ENCODE measurements around the gene UNC5A.

Gene UNC5A

GRCh38 chr5:176837707-176838115 is 27.4 kb downstream of the UNC5A start:
- no peak overlapping the region for H3K4me3 ChIP-seq (ENCODE audit: low read length)
- no peak for TF ChIP-seq CTCF (conservative IDR thresholded peaks at IDR 0.05; ENCODE audit: low read length)

GRCh38 chr5:176843673-176844072 is 33.3 kb downstream of the UNC5A start:
- H3K4me3 ChIP-seq (ENCODE audit: low read length): no peak overlapping the region
- TF ChIP-seq CTCF (conservative IDR thresholded peaks at IDR 0.05; ENCODE audit: low read length): no peak
- no peak for DNase-seq (ENCODE audit: low read depth)

More at GRCh38 chr5:176837707-176838115, 27.4 kb downstream of the UNC5A start:
- peak; percentile 79 for DNase-seq (ENCODE audit: low read depth)

GRCh38 chr5:176844281-176844680 is 33.9 kb downstream of the UNC5A start:
- TF ChIP-seq CTCF (conservative IDR thresholded peaks at IDR 0.05; ENCODE audit: low read length): no peak
- H3K4me3 ChIP-seq (ENCODE audit: low read length): no peak overlapping the region
- DNase-seq (ENCODE audit: low read depth): no peak

- H3K4me3 ChIP-seq (ENCODE audit: low read length): no peak overlapping the region
- TF ChIP-seq CTCF (conservative IDR thresholded peaks at IDR 0.05; ENCODE audit: low read length): no peak
- DNase-seq (ENCODE audit: low read depth): peak; percentile 21
Measured at GRCh38 chr5:176844706-176845391, 34.5 kb downstream of the UNC5A start.

GRCh38 chr5:176845392-176845713 is 35.0 kb downstream of the UNC5A start:
- DNase-seq (ENCODE audit: low read depth): no peak
- TF ChIP-seq CTCF (conservative IDR thresholded peaks at IDR 0.05; ENCODE audit: low read length): no peak
- H3K4me3 ChIP-seq (ENCODE audit: low read length): no peak overlapping the region

- TF ChIP-seq CTCF (conservative IDR thresholded peaks at IDR 0.05; ENCODE audit: low read length): no peak
- no peak overlapping the region for H3K4me3 ChIP-seq (ENCODE audit: low read length)
- no peak for DNase-seq (ENCODE audit: low read depth)
Measured at GRCh38 chr5:176846335-176847140, 36.2 kb downstream of the UNC5A start.

GRCh38 chr5:176847148-176847547 is 36.8 kb downstream of the UNC5A start:
- no peak for TF ChIP-seq CTCF (conservative IDR thresholded peaks at IDR 0.05; ENCODE audit: low read length)
- no peak for DNase-seq (ENCODE audit: low read depth)
- H3K4me3 ChIP-seq (ENCODE audit: low read length): no peak overlapping the region

Data from AG10803 (cell line).